Brain microvascular endothelial cell (primary cell): ENCODE measurements around the gene KCTD20.

Experiments
- DNase-seq: peaks from one replicate; pipeline ENCODE4 v3.0.0-alpha.2; 2020
- H3K27ac ChIP-seq: fragments of 250-450 bp; sonication (Bioruptor Pico); 2 replicates; pipeline ENCODE4 v1.5.1; 2020; ENCODE audit warnings: mild to moderate bottlenecking, moderate library complexity
- H3K27me3 ChIP-seq: fragments of 250-450 bp; sonication (Bioruptor Pico); replicated peaks from 2 replicates; pipeline ENCODE4 v1.5.1; 2020; ENCODE audit warnings: mild to moderate bottlenecking
- H3K36me3 ChIP-seq: fragments of 250-450 bp; sonication (Bioruptor Pico); replicated peaks from 2 replicates; pipeline ENCODE4 v1.5.1; 2020; ENCODE audit warnings: mild to moderate bottlenecking
- H3K4me3 ChIP-seq: 2 replicates; pipeline ENCODE4 v1.5.1; 2011; ENCODE audit warnings: low read depth, mild to moderate bottlenecking, control low read depth, low read length, moderate library complexity
- in situ Hi-C: cut with HindIII; loops from 2 replicates; pipeline ENCODE4 v1.10.0; 2017; ENCODE audit warnings: low sequenced_read_pairs, low pct_ligation_motif_present
- TF ChIP-seq, protein P1 (sequence below): IDR thresholded peaks from 2 replicates; pipeline ENCODE4 v1.5.1; 2011; ENCODE audit warnings: low read depth, mild to moderate bottlenecking, moderate library complexity, low read length, control low read depth, inconsistent platforms; ENCODE audit errors: missing control alignments

The KCTD20 gene

DNA sequence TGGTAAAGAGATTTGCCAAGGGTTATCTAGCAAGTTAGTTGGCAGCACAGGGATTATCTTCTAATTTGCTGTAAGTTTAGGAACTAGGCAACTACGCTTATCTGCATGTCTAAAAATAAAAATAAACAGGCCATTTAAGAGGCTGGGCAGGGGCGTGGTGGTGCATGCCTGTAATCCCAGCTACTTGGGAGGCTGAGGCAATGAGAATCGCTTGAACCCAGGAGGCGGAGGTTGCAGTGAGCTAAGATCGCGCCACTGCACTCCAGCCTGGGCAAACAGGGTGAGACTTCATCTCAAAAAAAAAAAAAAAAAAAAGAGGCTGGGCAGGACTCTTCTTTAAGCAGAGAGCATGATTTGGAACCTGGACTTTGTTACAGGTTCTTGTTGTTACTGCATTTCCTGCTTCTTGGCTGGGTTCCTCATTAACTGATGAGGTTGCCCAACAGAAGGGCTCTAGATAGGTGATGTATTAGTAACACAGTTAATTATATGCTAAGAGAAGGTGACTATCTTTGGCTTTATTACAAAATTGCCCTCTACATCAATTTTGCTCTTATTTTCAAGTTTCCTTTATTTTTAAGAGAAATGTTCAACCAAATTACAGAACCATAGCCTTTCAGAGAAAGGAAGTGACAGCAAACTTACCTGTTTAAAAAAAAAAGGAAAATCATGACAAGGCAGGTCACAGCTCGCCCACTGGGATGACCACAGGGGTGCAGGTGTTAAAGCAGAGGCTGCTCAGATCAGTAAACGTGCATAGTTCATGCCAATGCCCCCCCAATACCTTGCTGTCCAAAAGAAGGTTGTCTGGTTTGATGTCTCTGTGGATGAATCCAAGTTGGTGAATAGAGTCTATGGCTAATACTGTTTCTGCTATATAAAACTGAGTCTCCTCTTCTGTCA, 72.0 kb downstream of the KCTD20 start:
- H3K27me3 ChIP-seq = no peaks in the 10 kb centered on the region
- TF ChIP-seq, protein P1, sequence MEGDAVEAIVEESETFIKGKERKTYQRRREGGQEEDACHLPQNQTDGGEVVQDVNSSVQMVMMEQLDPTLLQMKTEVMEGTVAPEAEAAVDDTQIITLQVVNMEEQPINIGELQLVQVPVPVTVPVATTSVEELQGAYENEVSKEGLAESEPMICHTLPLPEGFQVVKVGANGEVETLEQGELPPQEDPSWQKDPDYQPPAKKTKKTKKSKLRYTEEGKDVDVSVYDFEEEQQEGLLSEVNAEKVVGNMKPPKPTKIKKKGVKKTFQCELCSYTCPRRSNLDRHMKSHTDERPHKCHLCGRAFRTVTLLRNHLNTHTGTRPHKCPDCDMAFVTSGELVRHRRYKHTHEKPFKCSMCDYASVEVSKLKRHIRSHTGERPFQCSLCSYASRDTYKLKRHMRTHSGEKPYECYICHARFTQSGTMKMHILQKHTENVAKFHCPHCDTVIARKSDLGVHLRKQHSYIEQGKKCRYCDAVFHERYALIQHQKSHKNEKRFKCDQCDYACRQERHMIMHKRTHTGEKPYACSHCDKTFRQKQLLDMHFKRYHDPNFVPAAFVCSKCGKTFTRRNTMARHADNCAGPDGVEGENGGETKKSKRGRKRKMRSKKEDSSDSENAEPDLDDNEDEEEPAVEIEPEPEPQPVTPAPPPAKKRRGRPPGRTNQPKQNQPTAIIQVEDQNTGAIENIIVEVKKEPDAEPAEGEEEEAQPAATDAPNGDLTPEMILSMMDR = no peak
- in situ Hi-C loops = no loop called here
- H3K36me3 ChIP-seq = peaks cover 46% of the 10 kb centered on the region
- DNase-seq = no peak
- no peak overlapping the region for H3K4me3 ChIP-seq
- no peak overlapping the region for H3K27ac ChIP-seq

DNA sequence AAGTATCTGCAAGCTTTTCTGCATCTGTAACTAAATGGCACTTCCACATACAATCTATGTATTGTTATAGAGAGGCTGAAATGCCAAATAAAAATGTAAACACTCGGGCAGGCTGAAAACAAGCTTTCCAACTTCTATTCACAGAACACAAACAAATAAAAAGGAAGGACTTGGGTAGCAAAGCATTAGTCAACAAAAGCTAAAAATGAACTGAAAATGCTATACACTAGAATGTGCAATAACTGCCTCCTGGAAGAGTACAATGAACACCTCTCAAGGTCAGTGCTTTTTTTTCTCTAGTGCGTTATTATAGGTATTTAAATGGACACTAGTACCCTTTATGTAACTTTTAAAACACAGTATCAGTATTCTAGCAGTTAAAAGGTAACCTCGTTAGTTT, 73.0 kb downstream of the KCTD20 start:
- H3K27ac ChIP-seq = no peak overlapping the region
- TF ChIP-seq, protein P1 = no peak

DNA sequence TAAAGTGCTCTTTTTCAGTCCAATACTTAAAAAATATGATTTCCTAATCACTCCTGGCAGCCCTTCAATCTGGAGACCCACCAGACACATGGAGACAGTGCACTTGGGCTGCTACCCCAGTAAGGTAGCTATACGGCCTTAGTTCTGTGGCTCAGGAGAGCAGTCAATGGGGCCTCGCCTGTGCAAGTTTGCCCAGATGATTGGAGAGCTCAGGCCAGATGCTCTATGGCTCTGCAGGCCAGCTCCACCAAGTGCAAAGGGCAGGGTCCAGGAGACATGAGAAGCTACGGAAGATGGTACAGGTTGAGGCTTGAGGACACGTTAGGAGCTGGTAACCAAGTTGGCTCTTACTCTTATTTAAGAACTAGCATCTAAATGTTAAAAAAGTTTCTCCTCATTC, 73.8 kb downstream of the KCTD20 start:
- Histone ChIP-seq H3K36me3 (peaks cover 49% of the 10 kb centered on the region), H3K4me3 (no peak overlapping the region), H3K27me3 (no peaks in the 10 kb centered on the region), H3K27ac (no peak overlapping the region)
- DNase-seq = no peak
- TF ChIP-seq, protein P1 = no peak
- in situ Hi-C loops = no loop called here

More for the DNA sequence above, 73.0 kb downstream of the KCTD20 start:
- in situ Hi-C loops = no loop called here
- no peak for DNase-seq
- H3K36me3 ChIP-seq = peaks cover 45% of the 10 kb centered on the region
- H3K4me3 ChIP-seq = no peak overlapping the region
- no peaks in the 10 kb centered on the region for H3K27me3 ChIP-seq

DNA sequence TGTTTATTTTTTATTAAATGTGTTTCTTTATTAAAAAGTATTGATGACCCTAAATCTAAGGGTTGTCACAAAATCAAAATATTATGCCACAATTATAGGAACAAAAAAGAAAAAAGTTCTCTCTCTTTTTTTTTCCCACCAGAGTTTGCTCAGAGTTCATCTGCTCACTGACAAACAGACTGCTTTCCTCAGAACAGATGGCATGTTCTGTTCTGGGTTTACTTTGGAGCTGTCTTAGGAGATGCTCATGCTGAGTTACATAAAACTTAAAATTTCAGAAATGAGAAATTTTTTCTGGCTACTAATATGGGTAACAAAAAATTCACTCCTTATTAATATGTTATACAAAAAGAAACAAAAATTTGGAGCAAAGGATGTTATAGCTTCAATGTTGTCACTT, 74.2 kb downstream of the KCTD20 start:
- Histone ChIP-seq H3K27ac (no peak overlapping the region), H3K27me3 (no peaks in the 10 kb centered on the region), H3K4me3 (no peak overlapping the region), H3K36me3 (peaks cover 49% of the 10 kb centered on the region)
- TF ChIP-seq, protein P1 = no peak
- DNase-seq = no peak
- in situ Hi-C loops = no loop called here

DNA sequence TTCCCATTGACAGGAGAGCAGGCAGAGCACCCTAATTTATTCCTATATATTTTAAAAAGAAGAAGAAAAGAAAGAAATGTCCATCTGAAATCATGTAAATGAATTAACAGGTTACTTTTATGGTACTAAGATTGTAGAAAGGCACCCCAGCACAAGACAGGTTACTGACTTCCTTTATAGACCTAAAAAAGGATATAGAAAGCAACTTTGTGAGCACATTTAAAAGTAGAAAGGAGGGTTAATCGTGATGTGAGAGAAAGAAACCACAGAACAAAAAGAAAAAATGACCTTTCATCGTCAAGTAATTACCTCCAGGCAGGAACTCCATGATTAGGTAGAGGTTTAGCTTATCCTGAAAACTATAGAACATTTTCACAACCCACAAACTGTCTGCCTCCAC, 74.6 kb downstream of the KCTD20 start:
- Histone ChIP-seq H3K36me3 (peaks cover 49% of the 10 kb centered on the region), H3K4me3 (no peak overlapping the region), H3K27me3 (no peaks in the 10 kb centered on the region), H3K27ac (no peak overlapping the region)
- no peak for DNase-seq
- in situ Hi-C loops = no loop called here
- TF ChIP-seq, protein P1 = no peak
